Pancreas (tissue), 10 donors: ENCODE measurements around the gene MEIKIN. TPM values are rescaled to one million over a fixed set of nuclear protein-coding genes. Genes with fewer than 3 reads are reported as not detected.
A peak's percentile ranks its signal among the peaks of the same experiment; 100 is the strongest.

Source experiments
- ATAC-seq, 4 donors: fragments of 200-7000 bp; cut with Tn5 transposase; one replicate each; pipeline versions ENCODE4 v1.8.0 to v1.9.1; 2020; ENCODE audit warnings: mild to moderate bottlenecking in 4 of 4, moderate library complexity in 4 of 4
- DNase-seq, 6 donors: peaks; one replicate each; pipeline ENCODE4 v3.0.0-alpha.2; 2020
- FAIRE-seq: peaks from 2 replicates; lab custom pipeline; 2012; peaks lifted over from hg19 to GRCh38; lab: Jason Lieb, UNC
- H3K27ac ChIP-seq, 4 donors: fragments of 200-600 bp; sonication (generic); 1 replicate in 3 of 4; 2 replicates in 1 of 4; pipeline versions ENCODE4 v1.5.0 to v1.8.0; 2020
- H3K27me3 ChIP-seq, 4 donors: fragments of 200-600 bp; one replicate each; pipeline ENCODE4 v1.8.0; 2021
- H3K36me3 ChIP-seq, 3 donors: fragments of 200-600 bp; sonication (generic) in 1 of 3; one replicate each; pipeline versions ENCODE4 v1.5.0 to v1.8.0; 2020 to 2021
- H3K4me1 ChIP-seq, 3 donors: fragments of 200-600 bp; one replicate each; pipeline ENCODE4 v1.8.0; 2021
- H3K4me3 ChIP-seq, 4 donors: fragments of 200-600 bp; sonication (generic) in 2 of 4; one replicate each; pipeline versions ENCODE4 v1.5.0 to v1.8.0; 2020 to 2021
- H3K9me3 ChIP-seq, 4 donors: fragments of 200-600 bp; one replicate each; pipeline ENCODE4 v1.8.0; 2021
- WGBS, 2 donors: extraction: QIAGEN DNeasy Blood & Tissue Kit; methylation state at CpG; one replicate each; pipeline ENCODE4 v1.1.7; 2013; 5-methylcytosine and 5-hydroxymethylcytosine counted together
- intact Hi-C, 3 donors: fragments of 100-400 bp; cut with DNase I; formaldehyde crosslinking; loops; one replicate each; pipeline versions ENCODE4 v1.11.1 to v1.14.2; 2022
- polyA plus RNA-seq, 2 donors: library from polyadenylated mRNA; stranded (reverse); fragments of 200-250 nt; gene quantifications; one replicate each; pipeline ENCODE4 v1.2.3, GENCODE V29; 2013
- total RNA-seq, 6 donors: library from RNA; stranded (reverse); fragmentation: NEBNext Ultra II Directional in 4 of 6; extraction: Animal tissue kit (Norgen Biotek cat#: 25700) in 4 of 6; gene quantifications; one replicate each; pipeline versions ENCODE4 v1.2.1 to v1.2.4, GENCODE V29; 2021 to 2023
- TF ChIP-seq, protein P1 (sequence below), 4 donors: fragments of 200-600 bp; sonication (generic) in 3 of 4; IDR thresholded peaks; one replicate each; pipeline versions ENCODE4 v1.5.0 to v1.8.0; 2021; ENCODE audit warnings: antibody characterized with exemption in 4 of 4
- donor health status: healthy with polysubstance abuse.
- donor health status: DM: no; HTN: no; CAD: no; lungs with moderate emphysema.
- donor health status: DM: no; HTN: no; CAD: no.
- donor health status: control.
- donor health status: control.
- donor health status: Bipolar disorder and iron deficiency.
- donor health status: DM: yes; HTN: yes; CAD: no.
- donor health status: DM: no; HTN: no; CAD: no.
- donor health status: DM: no; HTN: no; CAD: no.
- donor health status: DM: yes; HTN: yes; CAD: no.

MEIKIN gene
- total and polyA plus RNA-seq, 8 donors: 1.2 TPM; not detected in 7

DNA sequence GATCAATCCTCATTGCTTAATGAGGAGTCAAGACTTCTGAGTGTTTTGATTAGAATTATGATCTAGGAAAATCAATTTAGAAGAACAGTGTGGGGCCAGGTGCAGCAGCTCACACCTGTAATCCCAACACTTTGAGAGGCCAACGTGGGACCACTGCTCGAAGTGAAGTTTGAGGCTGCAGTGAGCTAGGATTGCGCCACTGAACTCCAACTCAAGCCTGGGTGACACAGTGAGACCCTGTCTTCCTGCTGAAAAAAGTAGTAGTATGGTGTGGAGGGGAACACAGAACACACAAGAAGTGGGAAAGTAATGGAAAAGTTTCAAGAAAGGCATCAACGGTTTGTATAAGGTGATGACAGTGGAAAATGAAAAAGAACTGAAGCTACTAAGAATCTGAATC is 157.7 kb downstream of the MEIKIN start:
- no peaks in the 10 kb centered on the region for H3K36me3 ChIP-seq
- peak in 1 of 4 donors; percentile 28 for ATAC-seq
- H3K27me3 ChIP-seq: no peaks in the 10 kb centered on the region
- peaks cover 0 to 16% (median 11%) of the 10 kb centered on the region in 3 donors for H3K4me1 ChIP-seq
- no peak for DNase-seq
- 54% methylated on average over 4 of the region's 4 CpGs for WGBS, 2 donors
- intact Hi-C loops: no loop called here
- FAIRE-seq: no peak
- TF ChIP-seq, protein P1, sequence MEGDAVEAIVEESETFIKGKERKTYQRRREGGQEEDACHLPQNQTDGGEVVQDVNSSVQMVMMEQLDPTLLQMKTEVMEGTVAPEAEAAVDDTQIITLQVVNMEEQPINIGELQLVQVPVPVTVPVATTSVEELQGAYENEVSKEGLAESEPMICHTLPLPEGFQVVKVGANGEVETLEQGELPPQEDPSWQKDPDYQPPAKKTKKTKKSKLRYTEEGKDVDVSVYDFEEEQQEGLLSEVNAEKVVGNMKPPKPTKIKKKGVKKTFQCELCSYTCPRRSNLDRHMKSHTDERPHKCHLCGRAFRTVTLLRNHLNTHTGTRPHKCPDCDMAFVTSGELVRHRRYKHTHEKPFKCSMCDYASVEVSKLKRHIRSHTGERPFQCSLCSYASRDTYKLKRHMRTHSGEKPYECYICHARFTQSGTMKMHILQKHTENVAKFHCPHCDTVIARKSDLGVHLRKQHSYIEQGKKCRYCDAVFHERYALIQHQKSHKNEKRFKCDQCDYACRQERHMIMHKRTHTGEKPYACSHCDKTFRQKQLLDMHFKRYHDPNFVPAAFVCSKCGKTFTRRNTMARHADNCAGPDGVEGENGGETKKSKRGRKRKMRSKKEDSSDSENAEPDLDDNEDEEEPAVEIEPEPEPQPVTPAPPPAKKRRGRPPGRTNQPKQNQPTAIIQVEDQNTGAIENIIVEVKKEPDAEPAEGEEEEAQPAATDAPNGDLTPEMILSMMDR (IDR thresholded peaks at IDR 0.05): no peak
- no peak overlapping the region for H3K27ac ChIP-seq
- no peak overlapping the region for H3K4me3 ChIP-seq
- H3K9me3 ChIP-seq: no peaks in the 10 kb centered on the region

DNA sequence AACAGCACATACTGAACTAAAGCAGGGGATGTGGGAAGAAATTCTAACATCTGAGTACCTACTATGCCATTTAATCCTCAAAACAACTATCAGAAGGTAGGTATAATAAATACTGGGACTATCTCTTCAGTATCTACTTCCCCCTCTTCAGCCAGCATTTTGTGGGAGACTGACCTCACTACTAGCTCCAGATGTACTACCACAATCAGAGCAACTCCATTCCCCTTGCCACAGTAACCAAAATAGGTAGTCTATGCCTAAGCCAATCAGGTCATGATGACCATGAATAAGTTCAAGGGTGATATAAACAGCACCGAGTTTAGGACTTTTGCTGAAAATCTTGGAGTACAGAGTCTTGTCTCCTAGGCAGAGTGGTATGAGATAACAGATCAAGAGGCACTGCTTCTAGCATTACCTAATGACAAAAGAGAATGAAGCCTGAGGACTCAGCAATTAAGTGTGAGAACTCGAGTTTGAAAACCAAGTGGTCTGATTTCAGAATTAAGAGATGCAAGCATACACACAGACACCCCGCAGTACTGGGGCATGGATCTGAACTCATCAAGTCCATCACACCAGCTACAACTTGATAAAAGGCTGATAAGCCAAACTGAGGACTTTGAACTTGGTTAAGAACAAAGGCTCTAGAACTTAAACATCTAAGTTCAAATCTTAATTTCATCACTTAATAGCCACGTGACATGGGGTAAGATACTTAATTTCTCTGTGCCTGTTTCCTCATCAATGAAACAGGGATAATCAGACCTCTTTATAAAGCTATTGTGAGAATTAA is 158.4 kb downstream of the MEIKIN start:
- intact Hi-C loops: no loop called here
- WGBS, 2 donors: 52 to 55% methylated on average over 4 of the region's 4 CpGs
- ATAC-seq: no peak

DNA sequence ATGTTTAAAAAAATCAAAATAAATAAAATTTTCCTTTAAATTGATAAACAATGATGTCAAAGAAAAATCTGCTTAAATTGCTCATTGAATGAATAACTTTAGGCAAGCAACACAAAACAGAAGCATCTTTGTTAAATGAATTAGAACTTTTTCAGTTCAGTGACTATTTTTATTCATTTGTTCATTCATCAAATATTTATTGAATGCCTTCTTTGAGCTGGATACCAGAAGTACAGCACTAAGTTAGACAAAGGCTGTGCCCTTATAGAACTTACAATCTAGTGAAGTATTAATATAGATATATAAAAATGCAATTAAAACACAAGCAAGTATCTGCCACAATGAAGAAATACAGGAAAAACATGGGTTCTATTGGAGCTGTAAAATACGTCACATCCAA is 159.4 kb downstream of the MEIKIN start:
- FAIRE-seq (no peak), DNase-seq (no peak), ATAC-seq (no peak)
- TF ChIP-seq, protein P1 (IDR thresholded peaks at IDR 0.05): no peak
- H3K27me3 ChIP-seq: no peaks in the 10 kb centered on the region
- H3K4me1 ChIP-seq: peaks cover 0 to 11% (median 11%) of the 10 kb centered on the region in 3 donors
- intact Hi-C loops: no loop called here
- H3K9me3 ChIP-seq: no peaks in the 10 kb centered on the region
- H3K36me3 ChIP-seq: no peaks in the 10 kb centered on the region
- no peak overlapping the region for H3K27ac ChIP-seq
- no peak overlapping the region for H3K4me3 ChIP-seq
- WGBS, 2 donors: 88 to 94% methylated on average over 1 of the region's 1 CpG

More for the DNA sequence above, 158.4 kb downstream of the MEIKIN start:
- no peaks in the 10 kb centered on the region for H3K27me3 ChIP-seq
- FAIRE-seq (no peak), DNase-seq (no peak)
- no peak overlapping the region for H3K27ac ChIP-seq
- no peaks in the 10 kb centered on the region for H3K9me3 ChIP-seq
- TF ChIP-seq, protein P1 (IDR thresholded peaks at IDR 0.05): no peak
- H3K4me3 ChIP-seq: no peak overlapping the region
- H3K4me1 ChIP-seq: peaks cover 0 to 16% (median 11%) of the 10 kb centered on the region in 3 donors
- no peaks in the 10 kb centered on the region for H3K36me3 ChIP-seq

DNA sequence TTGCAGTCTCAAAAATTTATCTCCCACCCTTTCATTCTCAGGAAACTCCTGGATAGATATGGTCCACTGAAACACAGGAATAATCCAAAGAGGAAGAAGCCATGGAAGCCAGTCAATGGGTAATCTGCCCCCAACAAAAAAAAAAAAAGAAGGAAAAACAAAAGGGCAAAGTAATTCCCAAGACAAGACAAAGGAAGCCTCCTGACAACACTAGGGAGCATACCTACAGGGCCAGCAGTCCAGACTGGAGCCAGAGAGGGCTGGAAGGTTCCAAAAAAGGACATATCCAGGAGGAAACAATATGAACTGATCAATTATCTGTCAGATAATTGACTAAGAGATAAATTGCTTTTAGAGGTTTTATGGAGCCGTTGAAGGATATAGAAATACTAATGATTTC is 161.6 kb downstream of the MEIKIN start:
- DNase-seq: no peak
- no peaks in the 10 kb centered on the region for H3K27me3 ChIP-seq
- no peak for ATAC-seq
- H3K9me3 ChIP-seq: no peaks in the 10 kb centered on the region
- intact Hi-C loops: no loop called here
- no peak for FAIRE-seq
- 61 to 69% methylated on average over 1 of the region's 1 CpG for WGBS, 2 donors
- TF ChIP-seq, protein P1 (IDR thresholded peaks at IDR 0.05): no peak
- no peak overlapping the region for H3K4me3 ChIP-seq
- no peaks in the 10 kb centered on the region for H3K36me3 ChIP-seq
- no peak overlapping the region for H3K27ac ChIP-seq
- H3K4me1 ChIP-seq: peaks cover 0 to 11% (median 11%) of the 10 kb centered on the region in 3 donors

DNA sequence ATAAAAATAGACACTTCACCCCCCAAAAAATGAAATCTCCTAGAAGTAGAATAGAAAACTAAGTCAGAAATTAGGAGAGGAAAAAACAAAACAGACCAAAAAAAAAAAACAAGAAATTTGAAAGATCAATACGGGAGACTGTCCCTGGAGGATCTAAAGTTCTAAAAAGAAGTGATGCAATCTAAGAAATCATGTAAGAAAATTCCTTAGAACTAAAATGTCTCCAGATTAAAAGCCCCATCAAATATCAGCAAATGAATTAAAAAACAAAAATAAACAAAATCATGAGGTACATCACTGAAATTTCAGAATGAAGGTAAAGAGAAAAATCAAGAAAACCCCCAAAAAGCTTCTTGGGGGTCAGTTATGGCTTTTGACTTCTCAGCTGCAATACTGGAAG is 162.1 kb downstream of the MEIKIN start:
- WGBS, 2 donors: 80 to 97% methylated on average over 1 of the region's 1 CpG
- intact Hi-C loops: no loop called here

More for the DNA sequence above, 162.1 kb downstream of the MEIKIN start:
- Histone ChIP-seq H3K36me3 (no peaks in the 10 kb centered on the region), H3K27ac (no peak overlapping the region), H3K4me1 (peaks cover 0 to 11% (median 9%) of the 10 kb centered on the region in 3 donors), H3K9me3 (no peaks in the 10 kb centered on the region), H3K27me3 (no peaks in the 10 kb centered on the region), H3K4me3 (no peak overlapping the region)
- no peak for DNase-seq
- no peak for FAIRE-seq
- TF ChIP-seq, protein P1 (IDR thresholded peaks at IDR 0.05): no peak
- ATAC-seq: no peak
